Stimulated activated CD4-positive, alpha-beta T cell treated with anti-CD3 and anti-CD28 coated beads, Interleukin-1b, Interleukin-23, amount 100 ng/mL, for 4 hours (primary cell): Measurements from ENCODE around the gene IL4I1.
"Not testable (repeated sequence)": the region's sequence is repeated elsewhere in the genome, so short reads cannot be mapped to it uniquely, and the experiment has no call there.

Source experiments
- DNase-seq, 2 donors: peaks; one replicate each; pipeline ENCODE4 v3.0.0-alpha.2; 2020; ENCODE audit warnings: low read depth in 2 of 2

The IL4I1 gene

GRCh38 chr19:49896863-49897621, at the start of gene IL4I1:
Gene IL4I1, minus strand, starts transcription at chr19:49896887. Its CDS starts 727 bp downstream, at chr19:49896160.
- DNase-seq = peak; percentile 45 to 49

GRCh38 chr19:49946415-49946814, 49.7 kb upstream of the IL4I1 start:
- no peak for DNase-seq

- not testable (repeated sequence) for DNase-seq
Observed at GRCh38 chr19:49944567-49944966, 47.9 kb upstream of the IL4I1 start.

GRCh38 chr19:49940482-49940791, 43.8 kb upstream of the IL4I1 start:
- no peak for DNase-seq

- DNase-seq = no peak
Observed at GRCh38 chr19:49939721-49940481, 43.2 kb upstream of the IL4I1 start.

GRCh38 chr19:49938662-49939061, 42.0 kb upstream of the IL4I1 start:
- DNase-seq = no peak

- DNase-seq = peak; percentile 74 to 78
Observed at GRCh38 chr19:49937750-49938381, 41.2 kb upstream of the IL4I1 start.

- DNase-seq = no peak
Observed at GRCh38 chr19:49936549-49936948, 39.9 kb upstream of the IL4I1 start.

GRCh38 chr19:49933643-49934042, 37.0 kb upstream of the IL4I1 start:
- DNase-seq = no peak

- DNase-seq = no peak
Observed at GRCh38 chr19:49932731-49933131, 36.0 kb upstream of the IL4I1 start.

GRCh38 chr19:49932041-49932451, 35.4 kb upstream of the IL4I1 start:
- no peak for DNase-seq

GRCh38 chr19:49931293-49932040, 34.8 kb upstream of the IL4I1 start:
- no peak for DNase-seq

- DNase-seq = no peak
Observed at GRCh38 chr19:49930483-49931011, 33.9 kb upstream of the IL4I1 start.

GRCh38 chr19:49929611-49930482, 33.2 kb upstream of the IL4I1 start:
- peak; percentile 79 to 90 for DNase-seq

- DNase-seq = peak; percentile 94 to 96
Observed at GRCh38 chr19:49929121-49929610, 32.5 kb upstream of the IL4I1 start, which contains the start of the genes ATF5 and NUP62. Gene ATF5, plus strand, starts transcription at chr19:49929205. Its CDS starts 1,646 bp downstream, at chr19:49930851. Gene NUP62, minus strand, starts transcription at chr19:49929504. Its CDS starts 19,697 bp downstream, at chr19:49909807.

- DNase-seq = no peak
Observed at GRCh38 chr19:49927526-49928264, 31.0 kb upstream of the IL4I1 start.

- DNase-seq = no peak
Observed at GRCh38 chr19:49926515-49926914, 29.8 kb upstream of the IL4I1 start.

- DNase-seq = no peak
Observed at GRCh38 chr19:49925486-49925885, 28.8 kb upstream of the IL4I1 start.

- not testable (repeated sequence) for DNase-seq
Observed at GRCh38 chr19:49924881-49925210, 28.2 kb upstream of the IL4I1 start.
